SIG-M5 (cell line): ENCODE results near the gene BBIP1.
A peak's percentile ranks its signal among the peaks of the same experiment; 100 is the strongest.

ENCODE experiments used
- DNase-seq: peaks from one replicate; lab custom pipeline; 2025; lab: John Stamatoyannopoulos, UW

The BBIP1 gene, protein sequence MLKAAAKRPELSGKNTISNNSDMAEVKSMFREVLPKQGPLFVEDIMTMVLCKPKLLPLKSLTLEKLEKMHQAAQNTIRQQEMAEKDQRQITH

DNA sequence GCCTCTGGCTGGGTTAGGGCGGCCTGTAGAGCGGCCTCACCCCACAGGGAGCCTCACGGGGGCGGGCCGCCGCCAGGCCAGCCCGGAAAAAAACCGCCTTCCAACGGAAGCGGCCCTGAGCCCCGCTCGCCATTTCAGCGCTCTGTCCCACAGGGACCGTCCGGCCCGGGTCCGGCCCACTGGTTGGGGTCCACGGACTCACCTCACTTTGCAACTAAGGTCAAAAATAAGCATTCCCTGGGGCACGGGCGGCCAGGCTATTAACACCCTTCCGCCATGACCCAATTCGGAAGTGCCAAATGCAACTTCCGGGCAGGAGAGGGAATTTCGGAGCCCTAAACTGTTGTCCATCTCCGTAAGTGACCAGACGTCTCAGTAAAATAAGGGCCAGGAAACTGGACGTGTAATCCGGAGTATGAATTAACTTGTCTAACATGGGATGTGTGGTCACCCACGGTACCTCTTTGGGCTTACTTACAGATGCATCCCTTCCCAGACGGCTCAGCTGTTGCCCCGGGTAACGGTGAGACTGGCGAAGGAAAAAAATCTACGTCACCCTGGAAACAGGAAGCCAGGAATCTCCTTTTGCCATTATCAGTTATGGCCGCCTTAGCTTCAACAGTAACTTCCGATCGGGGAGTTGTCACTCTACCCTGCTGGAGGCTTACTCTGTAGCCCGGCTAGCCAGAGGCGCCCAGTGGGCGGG is at the start of gene BBIP1:
Gene BBIP1, minus strand, starts transcription at position 538 of the 706 bp plus-strand sequence. CDS start 1,023 bp downstream, outside the sequence.
- DNase-seq = peak; percentile 97

DNA sequence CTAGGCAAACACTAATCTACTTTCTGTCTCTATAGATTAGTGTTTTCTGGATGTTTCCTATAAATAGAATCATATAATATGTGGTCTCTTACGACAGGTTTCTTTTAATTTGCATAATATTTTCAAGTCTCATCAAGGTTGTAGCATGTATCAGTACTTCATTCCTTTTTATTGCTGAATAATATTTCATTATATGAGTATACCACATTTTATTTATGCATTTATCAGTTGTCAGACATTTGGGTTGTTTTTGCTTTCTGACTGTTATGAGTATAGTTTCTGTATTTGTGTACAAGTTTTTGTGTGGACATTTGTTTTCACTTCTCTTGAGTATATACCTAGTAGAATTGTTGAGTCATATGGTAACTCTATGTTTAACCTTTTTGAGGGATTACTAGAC is 48.7 kb upstream of the BBIP1 start:
- DNase-seq = no peak

DNA sequence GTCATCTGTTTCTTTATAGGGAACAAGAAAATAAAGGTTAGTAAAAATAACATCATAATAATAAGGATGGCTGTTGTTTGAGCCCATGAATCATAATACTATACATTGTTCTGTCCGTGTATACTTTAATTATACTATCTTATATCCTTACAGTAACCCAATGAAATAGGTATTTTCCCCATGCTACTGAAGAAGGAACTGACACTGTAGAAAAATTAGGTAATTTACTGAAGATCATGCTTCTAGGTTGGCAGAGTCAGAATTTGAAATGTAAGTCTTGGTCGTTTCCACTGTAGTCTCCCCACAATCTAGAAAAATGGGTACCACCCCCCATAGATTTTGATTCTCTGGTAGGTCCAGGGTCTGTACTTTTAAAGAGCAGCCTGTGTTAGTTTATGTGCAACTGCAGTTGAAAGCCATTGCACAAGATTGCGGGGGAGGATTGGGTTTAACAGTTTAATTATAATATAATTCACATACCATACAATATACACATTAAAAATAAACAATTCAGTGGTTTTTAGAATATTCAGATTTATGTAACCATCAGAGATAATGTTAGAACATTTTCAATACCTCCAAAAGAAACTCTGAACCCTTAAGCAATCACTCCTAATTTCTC is 48.1 kb upstream of the BBIP1 start:
- DNase-seq = no peak

DNA sequence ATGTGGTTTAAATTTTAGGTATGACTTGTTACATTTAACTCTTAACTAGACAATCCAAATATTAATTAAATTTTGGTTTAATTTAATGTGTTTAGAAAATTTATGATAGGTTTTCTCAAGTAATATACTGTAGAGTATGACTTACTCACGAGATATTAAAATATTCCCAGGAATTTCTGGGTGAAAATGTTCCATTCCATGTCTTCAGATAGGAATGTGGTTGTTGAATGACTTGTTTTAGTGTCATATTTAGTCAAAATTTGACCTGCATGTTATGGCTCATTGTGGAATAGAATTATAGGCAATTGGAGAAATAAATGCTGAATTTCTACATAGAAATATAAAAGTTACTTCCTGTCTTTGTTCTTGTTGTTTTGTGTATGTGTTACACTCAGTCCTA is 47.2 kb upstream of the BBIP1 start:
- DNase-seq = no peak

DNA sequence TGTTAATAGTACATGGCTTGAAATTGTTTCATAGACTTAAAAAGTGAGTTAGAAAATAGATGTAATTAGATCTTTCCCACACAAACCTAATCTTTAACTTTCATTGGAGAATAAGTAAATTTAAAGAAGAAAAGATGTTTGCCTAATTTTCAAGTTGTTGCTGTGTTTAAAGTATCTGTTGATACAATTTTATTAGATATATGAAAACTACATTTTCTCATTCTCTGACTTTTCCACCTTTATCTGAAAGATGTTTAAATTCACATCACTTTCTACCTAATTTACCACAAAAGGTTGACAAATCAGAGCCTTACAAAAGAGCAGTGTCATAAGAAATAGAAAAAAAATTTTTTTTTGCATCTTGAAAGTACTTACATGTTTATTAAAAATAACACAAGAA is 46.2 kb upstream of the BBIP1 start:
- no peak for DNase-seq

DNA sequence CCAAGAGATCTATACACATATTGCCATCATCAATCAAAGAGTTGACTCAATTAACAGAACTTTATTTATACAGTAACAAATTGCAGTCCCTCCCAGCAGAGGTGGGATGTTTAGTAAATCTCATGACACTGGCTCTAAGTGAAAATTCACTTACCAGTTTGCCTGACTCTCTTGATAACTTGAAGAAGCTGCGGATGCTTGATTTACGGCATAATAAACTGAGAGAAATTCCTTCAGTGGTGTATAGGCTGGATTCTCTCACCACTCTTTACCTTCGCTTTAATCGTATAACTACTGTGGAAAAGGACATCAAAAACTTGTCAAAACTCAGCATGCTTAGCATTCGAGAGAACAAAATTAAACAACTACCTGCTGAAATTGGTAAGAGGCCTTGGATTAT is 45.7 kb upstream of the BBIP1 start:
- no peak for DNase-seq

DNA sequence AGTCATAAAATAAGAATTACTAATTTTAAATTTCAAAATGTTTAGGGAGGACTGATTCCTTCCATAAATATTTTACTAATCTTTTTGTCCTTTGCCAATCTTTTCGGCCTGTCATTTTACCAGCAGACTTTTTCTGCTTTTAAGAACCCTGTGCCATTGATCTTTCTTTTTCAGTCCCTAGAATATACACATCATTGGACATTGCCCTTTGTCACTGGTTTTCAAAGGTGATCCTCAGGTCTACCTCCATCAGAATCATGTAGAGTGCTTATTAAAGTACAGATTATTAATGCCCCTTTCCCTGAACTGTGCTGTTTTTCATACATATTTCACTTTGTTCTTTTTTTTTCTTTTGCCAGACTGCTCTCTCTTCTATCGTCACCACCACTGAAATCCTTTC is 44.2 kb upstream of the BBIP1 start:
- no peak for DNase-seq

DNA sequence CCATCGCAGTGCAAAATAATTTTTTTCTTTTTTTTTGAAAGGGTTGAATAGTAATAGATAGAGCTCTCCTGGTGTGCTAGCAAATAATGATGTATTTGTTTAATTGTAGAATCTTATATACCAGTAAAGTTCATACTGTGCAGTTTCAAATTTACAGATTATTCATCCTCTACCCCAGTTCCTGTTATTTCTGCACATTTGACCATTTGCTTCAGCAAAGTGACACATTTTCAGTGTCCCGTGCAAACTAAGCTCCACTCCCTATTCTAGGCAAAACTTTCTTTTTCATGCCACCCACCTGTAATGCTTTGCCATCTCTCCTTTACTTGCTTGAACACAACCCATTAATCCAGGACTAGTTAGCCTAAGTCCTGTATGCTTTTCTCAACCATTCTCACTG is 43.5 kb upstream of the BBIP1 start:
- DNase-seq = no peak

DNA sequence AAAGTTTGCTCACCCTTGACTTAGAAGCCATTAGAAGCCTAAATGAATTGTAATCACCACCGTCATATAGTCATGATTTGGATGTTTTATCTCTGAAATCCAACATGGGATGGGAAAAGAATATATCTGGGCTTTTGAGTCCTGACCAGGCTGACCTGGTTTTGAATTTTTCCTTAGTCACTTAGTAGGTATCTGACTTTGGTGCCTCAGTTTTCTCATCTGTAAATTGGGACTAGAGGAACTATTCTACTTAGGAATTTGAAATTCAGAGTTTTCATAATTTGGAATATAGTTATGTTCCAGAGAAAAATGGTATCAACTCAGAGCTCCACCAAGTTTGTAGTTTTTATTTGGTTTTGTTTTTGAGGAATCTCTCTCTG is 41.3 kb upstream of the BBIP1 start:
- DNase-seq = no peak

DNA sequence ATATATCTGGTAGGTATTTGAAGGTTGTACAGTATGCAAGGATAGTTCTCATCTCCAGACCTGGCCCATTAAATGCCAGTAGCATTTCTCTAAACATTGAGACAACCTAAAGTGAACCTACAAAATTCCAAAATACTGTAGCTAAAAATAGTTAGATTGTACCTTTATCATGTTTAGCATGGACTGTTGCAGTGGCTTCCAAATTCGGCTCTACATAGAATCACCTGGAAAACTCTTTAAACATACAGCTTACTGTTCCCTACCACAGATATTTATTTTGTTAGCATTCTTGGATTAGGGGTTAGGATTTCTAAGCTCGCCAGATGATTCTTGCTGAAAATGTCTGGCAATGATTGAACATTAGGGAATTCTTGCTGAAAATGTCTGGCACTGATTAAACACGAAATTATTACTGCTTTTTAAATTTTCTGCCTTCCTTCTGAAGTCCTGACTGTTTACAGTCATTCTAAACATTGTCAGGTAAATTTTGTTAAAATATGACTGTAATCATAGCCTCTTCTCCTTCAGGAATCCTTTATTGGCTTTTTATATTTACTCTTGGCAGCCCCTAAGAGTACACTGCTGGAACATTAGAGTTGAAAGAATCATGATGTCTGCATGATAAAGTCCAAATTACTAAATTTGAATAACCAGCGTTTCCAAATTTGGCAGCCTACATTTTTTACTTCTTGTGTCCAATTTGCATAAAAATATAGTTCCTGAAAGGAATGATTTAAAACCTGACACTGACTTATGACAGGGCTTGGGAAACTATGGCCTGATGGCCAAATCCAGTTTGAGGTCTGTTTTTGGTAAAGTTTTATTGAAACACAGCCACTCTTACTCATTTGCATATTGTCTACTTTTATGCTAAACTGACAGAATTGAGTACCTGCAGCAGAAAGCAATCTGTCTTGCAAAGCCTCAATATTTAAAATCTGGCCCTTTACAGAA is 40.7 kb upstream of the BBIP1 start:
- no peak for DNase-seq

DNA sequence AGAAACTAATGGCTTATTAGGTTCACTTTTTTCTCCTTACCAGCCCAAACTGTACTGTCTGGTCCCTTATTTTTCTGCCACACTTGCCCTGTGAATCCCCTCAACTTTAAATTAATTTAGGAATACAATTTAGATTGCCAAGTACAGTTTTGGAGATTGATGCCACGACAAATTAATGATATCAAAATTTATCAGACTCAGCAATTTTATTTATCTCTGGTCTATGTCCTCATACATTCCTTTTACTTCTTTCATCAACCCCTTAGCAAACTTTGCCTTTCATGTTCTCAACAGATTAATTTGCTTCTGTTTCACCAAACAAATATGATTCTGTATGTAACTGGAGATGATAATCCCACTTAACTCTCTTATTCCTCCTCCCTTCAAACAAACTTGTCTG is 38.6 kb upstream of the BBIP1 start:
- no peak for DNase-seq

DNA sequence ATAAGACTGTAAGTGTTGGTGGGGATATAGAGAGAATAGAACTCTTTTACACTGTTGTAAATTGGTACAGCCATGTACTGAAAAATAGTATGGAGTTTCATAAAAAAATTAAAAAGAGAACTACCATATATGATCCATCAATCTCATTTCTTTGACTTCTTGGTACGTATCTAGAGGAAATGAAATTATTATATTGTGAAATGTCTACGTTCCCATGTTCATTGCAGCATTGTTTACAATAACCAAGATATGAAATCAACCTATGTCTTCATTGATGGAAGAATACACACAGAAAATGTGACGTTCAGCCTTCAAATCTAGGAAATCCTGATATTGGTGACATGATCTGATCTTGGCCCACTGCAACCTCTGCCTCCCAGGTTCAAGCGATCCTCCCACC is 32.4 kb upstream of the BBIP1 start:
- DNase-seq = no peak

DNA sequence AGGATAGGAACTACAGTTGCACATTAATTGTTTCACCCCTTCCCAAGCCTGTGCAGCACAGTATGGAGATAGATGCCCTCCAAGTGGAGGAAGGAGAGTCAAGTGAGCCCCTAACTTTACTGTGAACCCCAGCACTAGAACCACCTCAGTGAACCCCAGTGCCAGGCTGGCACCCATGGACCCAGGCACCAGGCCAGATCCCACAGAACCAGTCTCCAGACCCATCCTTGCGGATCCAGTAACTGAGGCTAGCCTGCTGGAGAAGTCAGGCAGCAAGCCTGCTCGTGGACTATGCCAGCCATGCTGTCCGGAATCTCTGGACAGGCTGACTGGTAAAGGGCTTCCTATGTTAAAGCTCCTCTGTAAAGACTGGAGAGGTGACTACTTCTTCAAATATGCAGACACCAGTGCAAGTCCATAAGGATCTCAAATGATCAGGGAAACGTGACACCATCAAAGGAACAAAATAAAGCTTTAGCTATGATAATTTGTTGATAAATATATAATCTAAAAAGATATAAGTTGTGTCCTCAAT is 28.1 kb upstream of the BBIP1 start:
- DNase-seq = no peak

DNA sequence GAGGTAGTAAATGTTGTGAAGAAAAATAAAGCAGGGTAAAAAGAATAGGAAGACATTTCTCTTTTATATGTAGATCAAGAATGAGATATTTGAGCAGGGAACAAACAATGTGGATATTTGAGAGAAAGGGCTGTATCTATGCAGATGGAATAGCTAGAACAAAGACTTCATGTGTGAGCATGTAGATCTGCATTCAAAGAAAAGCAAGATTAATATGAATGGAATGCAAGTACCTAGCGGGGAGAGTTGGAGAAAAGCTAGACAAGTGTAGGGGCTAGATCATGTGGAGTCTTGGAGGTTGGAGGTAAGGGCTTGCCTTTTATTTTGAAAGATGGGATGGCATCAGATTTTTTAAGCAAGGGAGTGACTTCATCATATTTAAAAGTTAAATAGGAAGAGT is 27.5 kb upstream of the BBIP1 start:
- DNase-seq = no peak

DNA sequence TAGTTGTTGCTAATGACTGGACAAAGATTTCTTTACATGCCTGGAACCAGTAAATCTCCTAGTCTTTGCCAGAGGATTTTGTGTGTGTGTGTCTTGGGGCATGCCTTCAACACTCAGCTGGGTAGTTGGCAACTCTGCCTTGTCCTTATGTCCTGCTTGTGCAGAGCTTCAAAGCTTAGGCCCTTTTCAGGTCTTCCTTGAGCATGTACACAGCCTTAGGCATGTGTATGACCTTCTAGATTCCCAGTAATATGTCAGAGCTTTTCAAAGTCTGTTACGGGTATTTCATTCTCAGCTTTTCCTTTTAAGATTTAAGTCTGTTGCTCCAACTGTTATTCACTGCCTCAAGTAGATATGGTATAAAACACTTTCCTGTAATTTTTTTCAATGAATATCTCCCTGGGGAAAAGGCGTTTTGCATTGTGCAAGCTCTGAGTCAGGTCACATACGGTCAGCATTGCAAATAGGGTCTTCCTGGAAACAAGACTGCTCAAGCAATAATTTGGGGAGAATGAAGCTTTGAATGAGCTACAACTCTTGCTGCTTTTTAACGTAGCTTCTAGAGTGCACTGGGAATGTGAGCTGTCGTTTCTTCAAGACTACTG is 25.9 kb upstream of the BBIP1 start:
- no peak for DNase-seq

DNA sequence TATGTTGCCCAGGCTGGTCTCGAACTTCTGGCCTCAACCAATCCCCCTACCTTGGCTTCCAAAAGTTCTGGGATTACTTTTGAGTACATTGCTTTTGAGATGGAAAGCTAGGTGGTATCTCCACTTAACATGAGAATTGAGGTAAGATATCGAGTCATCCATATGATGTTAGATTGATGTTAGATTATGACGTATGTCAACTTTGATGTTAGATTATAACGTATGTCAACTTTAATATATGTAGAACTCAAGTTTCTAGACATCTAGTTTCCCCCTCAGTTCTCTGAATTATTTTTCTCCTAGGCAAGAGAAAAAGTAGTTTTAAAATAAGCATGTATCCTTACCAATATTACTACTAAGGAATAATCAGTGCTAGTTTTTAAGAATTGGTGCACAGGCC is 20.4 kb upstream of the BBIP1 start:
- DNase-seq = no peak

DNA sequence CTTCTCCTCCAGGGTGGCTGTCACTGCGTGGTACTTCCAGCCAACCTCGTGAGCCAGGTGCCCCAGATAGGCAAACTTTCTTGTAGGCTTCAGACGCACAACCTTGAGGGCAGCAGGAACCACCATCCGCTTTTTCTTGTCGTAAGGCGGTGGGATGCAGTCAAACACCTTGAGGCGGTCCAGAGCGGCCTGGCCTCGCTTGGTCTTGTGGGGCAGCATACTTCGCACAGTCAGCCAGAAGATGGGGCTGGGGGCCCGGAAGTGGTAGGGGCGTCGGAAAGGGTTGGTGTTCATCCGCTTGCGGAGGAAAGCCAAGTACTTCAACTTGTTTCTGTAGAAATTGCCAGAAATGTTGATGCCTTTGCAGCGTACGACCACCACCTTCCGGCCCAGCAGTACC is 17.8 kb upstream of the BBIP1 start:
- DNase-seq = no peak

DNA sequence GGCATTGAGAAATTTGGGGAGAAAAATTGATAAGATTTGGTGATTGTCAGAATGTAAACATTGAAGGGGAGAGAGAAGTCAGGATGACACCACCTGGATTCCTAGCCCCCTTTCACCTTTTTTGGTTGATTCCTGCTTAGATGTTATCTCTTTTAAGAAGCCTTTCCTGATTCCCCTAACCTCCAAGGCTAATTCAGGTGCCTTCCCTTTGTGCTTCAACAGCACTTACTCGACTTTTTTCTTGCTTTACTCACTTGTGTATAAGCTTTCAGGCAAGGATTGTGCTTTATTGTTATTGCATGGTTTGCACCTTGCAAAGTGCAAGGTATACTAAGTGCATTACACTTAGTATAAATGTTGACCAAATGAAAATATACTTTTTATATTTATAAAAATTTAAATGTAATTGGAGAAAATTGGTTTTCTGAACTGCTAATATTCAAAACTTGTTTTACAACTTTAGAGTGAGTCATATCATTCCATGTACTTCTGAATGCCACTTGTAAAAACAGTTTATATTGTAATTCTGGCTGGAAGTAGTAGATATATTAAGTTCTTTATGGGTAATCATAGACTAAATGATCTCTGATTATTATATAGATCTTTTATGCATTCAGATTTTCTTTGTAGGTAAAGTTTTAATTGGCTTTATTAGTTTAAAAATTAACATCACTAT is 13.7 kb upstream of the BBIP1 start:
- DNase-seq = no peak

DNA sequence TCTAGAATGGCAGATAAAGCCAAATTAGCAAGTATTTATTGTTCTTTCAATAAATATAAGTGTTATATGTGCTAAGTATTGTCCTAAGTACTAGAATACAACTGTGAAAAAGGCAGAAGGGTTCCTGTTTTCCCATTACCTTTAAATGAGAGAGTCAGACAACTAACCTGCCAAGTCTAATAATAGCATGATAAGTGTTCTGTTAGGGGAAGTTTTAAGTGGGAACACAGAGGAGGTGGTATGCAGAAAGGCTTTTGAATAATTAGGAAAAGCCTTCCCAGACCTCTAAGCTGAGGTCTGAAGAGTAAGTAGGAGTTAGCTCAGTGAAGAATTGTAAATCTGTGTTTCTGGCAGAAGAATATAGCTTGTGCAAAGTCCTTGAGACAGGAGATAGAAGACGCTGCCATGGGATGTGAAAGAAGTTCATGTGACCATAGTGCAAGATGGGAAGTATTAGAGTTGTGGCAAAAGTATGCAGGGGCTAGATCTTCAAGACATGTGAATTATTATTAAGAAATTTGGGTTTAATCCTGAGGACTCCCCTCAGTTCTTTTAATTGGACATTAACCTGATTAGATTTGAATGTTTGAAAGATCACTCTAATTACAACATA is 12.9 kb upstream of the BBIP1 start:
- DNase-seq = no peak

DNA sequence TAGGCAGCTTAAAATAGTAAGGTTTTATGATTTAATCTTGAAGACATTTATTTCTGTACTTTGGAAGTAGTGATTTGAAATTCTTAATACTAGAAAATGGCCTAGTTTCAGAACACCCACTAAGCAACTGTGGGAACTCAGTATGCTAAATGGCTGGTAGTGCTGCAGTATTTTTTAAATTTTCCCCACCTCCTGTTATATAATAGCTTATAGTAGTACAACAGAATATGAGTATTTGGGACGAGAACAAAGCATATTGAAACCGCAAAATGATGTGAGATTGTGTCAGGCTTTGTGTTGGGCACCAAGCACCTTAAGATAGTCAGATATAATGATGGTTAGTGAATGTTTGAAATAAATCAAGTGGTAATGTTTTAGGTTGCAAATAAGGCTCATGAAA is 8.5 kb upstream of the BBIP1 start:
- no peak for DNase-seq

DNA sequence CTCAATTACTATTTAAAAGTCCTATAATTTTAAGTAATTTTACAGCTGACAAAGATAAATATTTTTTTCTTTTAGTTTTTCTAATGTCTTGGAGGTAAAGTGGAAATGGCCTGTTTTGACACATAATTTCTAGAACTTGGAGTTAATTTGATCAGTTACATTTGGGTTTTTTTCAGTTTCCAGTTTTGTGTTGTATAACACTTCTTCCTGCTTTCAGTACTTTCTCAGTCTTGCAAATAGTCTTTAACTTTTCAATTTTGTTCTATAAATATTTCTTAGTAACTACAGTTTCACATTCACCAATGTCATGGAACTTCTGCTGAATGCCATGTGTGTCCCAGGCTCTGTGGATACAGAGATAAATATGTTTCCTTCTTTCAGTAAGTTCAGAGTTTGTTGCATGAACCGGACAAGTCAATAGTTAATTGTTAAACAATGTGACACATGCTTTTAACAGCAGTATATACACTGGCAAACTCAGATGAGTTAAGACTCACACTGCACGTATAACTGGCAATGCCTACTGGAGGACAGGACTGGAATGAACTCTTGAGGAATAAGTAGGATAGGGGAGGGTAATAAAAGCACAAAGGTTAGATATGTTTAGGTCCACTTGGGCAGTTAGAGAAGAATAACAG is 5.0 kb upstream of the BBIP1 start:
- no peak for DNase-seq
